ENCODE results near the gene RPS21.

Gene RPS21

DNA sequence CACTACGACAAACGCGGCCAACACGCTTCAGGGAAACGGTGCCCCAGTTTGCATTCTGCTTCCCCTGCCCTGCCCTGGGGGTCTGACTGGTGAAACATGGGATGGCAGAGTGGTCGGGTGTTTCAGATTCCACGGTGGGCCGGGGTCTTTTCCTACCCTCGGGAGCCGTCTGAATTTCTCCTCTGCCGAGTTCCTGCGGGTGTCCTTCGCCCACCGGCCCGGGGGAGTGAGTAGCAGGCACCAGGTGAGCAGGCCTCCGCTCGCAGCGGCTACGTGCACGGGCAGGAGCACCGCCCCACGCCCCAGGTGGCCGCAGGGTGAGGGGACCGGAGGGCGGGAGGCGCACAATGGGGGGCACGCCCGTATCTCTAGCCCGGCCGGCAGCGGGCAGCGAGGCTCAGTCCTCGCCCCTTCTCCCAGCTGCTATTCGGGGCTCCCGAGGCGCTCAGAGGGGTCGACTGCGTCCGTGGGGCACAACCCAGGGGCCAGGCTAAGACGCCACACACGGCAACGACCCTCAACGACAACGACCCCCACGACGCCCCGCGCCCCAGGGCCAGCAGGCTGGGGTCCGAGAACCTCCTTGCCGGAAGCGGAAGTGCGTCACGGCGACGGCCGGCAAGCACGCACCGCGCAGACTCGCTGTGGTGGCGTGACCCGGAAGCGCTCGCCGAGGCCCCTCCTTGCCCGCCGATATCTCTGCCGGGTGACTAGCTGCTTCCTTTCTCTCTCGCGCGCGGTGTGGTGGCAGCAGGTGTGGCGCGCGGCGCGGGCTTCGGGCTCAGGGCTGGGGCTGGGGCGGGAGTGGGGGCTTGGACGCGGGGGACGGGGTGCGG is at the start of gene RPS21:
RPS21 (plus strand) TSS at position 721 of the 836 bp plus-strand sequence. CDS start 236 bp downstream, outside the sequence.
- peak; percentile 88 for DNase-seq (ENCODE audit: low read depth)

DNA sequence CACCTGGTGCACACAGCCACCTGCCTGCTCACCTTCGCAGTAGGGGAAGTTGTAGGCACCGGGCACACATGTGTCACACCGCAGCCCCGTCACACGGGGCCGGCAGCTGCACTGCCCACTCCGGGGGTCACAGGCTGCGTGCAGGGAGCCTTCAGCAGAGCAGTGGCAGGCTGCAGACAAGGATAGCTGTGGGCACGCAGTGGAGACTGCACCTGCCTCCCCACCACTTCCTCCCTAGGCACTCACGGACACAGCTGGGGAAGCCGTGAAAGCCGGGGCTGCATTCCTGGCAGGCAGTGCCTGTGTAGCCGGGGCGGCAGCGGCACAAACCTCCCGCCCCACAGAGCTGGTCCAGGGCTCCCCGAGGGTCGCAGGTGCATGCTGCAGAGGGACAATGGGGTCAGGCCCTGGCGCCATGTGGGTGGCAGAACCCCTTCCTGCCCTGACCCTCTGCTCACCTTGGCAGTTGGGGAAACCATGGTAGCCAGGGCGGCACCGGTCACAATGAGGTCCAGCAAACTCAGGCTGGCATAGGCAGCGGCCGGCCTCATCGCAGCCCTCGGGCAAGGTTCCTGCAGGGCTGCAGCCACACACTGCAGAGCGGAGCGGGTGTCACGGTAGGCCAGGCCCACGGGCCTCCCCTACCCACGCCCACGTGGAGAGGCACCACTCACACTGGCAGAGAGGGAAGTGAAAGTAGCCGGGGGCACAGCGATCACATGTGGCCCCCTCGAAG is 49.2 kb upstream of the RPS21 start:
- DNase-seq (ENCODE audit: low read depth): no peak

DNA sequence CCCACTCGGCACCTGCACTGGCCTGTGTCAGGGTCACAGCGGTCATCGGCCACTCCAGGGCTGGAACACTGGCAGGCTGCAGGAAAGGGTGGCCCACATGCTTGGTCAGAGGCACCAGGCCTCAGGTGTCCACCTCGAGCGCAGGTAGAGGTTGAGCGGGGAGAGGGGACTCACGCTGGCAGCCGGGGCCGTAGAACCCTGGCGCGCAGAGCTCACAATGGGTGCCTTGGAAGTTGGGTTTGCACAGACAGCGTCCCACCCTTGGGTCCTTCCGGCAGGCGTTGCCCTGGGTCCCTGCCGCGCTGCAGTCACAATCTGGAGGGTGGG is 48.6 kb upstream of the RPS21 start:
- DNase-seq (ENCODE audit: low read depth): no peak

DNA sequence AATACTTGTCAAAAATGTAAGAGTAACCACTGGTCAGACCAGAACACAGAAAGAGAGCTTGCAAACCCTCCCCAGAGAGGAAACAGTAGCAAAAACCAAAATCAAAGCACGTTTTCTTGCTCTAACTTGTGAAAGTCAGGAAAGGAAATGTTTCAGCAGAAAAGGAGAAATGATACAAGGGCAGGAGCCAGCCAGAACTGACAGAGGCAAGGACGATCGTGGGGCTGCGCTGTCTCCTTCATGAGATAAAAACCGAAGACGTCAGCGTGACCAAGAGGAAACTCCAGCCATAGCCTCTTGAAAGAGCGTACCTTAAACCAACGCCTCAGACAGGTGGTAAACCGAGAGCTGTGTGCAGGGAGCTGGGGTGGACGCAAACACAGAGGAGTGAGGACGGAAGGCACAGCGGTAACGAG is 47.2 kb upstream of the RPS21 start:
- DNase-seq (ENCODE audit: low read depth): no peak

DNA sequence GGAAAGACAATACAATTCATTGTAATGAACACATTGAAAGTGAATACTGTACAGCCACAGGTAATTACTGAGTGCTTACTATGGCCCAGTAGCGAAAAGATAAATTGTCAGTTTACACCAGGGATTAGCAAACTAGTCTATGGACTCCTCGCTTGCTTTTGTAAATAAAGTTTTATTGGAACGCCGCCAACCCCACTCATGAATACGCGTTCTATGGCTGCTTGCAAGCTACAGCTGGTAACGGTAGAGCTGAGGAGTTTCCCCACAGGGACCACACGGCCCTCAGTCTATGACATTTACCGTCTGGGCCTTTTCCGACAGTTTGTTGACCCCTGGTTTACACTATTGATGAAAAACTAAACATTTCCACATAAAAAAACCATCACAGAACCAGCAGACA is 44.0 kb upstream of the RPS21 start:
- DNase-seq (ENCODE audit: low read depth): no peak

DNA sequence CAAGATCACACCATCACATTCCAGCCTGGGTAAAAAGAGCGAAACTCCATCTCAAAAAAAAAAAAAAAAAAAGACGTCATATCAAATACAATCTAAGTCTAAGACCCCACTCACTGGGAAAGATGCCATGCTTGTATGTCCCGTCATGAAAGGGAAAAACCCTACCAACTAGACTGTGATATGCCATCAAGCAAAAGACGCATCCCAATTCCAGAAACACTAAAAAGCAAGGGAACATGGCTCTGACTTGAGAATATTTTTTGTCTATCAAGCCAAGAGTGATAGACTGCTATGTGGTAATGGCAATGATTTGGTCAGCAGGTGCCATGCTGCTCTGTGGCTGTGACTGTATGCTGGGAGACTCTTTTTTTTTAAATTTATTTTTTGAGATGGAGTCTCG is 42.8 kb upstream of the RPS21 start:
- no peak for DNase-seq (ENCODE audit: low read depth)

DNA sequence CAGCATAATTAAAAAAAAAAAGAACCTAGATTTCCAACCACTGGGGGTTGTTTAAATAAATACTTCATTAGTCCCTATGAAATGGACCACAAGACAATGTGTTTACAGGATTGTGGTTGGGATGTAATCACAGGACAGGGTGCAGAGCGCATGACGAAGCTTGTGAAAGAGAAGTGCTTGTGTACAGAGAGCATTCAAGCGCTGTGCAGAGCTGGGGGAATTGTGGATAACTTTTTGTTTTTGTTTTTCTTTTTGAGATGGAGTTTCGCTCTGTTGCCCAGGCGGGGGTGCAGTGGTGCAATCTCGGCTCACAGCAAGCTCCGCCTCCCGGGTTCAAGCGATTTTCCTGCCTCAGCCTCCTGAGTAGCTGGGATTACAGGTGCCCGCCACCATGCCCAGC is 42.1 kb upstream of the RPS21 start:
- DNase-seq (ENCODE audit: low read depth): no peak

DNA sequence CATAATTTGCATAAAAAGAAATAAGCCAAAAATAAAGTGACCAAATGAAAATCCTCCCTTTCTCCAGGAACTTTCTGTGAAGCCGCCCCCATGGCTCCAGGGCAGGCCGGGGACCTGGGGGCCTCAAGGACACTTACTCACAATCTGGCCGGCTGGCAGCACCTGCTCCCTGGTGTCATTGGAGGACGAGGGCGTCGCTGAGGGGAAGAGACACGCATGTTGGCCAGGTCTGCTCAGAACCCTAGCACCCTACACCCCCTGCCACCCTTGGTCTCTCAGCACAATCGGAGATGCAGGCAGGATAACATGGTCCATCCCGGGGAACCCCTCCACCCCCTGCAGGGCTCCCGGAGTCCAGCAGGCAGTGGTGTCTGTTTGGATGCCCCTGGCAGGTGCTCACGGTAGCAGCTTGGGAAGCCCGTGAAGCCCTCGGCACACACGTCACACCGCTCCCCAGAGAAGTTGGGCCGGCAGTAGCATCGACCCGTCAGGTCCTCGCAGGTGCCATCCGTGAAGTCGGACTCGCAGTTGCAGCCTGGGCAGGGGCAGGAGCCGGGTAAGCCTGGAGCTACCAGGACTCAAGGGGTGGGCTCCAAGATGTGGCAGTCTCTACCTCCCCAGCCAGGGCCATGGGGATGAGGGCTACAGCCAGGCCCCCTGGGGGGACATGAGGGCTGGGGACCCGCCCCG is 41.1 kb upstream of the RPS21 start:
- no peak for DNase-seq (ENCODE audit: low read depth)

DNA sequence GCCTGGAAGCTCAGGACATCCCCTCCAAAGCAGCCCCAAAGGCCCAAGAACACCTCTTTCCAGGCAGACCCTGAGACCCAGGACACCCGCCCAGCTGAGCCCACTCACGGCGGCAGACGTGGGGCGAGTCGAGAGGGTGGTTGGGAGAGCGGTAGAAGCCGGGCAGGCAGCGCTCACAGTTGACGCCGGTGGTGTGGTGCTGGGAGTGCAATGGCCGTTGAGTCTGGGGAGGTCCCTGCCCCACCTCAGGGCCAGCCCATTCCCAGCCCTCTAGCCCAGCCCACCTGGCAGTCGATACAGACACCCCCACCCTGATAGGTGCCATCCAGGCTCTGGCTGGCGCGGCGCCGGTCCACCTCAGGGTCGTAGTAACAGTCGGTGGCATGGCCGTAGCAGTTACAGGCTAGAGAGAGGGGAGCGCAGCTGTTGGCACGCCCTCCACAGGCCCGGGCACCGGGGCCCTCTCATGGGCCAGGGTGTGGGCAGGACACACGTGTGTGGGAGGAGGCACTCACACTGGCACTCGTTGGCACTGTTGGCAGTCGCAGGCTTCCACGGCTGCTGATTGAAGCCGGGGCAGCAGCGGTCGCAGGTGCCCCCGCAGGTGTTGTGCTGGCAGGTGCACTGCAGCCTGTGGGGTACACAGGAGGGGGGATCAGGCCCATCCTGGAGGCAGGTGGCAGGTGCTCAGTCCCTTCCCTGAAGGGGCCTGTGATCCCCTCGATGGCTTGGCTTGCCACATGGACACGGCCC is 40.3 kb upstream of the RPS21 start:
- DNase-seq (ENCODE audit: low read depth): no peak

DNA sequence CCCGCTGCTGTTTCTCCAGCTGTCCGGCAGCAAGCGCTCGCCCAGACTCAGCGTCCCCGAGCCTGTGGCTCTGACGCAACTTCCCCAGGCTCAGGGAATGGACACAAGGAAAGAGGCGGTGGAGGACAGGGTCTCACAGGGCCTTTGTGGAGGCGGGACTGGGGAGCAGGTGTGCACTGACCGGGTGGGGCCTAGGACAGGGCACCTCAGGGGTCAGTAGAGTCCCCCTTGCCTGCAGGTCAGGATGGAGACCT is 39.8 kb upstream of the RPS21 start:
- no peak for DNase-seq (ENCODE audit: low read depth)

DNA sequence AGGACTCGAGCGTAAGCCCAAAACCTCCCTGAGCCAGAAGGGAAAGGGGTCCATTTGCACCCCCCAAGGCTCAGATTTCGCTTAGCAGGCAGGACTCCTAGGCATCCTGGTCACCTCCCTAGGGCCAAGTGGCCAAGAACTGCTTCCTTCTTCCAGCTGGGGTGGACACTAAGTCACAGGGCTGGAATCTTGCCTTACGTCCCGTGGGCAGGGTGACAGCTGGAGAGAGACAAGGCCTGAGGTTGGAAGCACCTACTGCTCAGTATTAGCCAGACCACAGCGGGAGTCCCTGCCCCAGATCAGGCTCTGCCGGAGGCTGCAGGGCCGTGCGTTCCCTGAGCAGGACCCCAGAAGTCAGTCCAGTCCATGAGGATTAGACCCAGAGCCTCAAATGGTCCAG is 39.5 kb upstream of the RPS21 start:
- DNase-seq (ENCODE audit: low read depth): no peak

DNA sequence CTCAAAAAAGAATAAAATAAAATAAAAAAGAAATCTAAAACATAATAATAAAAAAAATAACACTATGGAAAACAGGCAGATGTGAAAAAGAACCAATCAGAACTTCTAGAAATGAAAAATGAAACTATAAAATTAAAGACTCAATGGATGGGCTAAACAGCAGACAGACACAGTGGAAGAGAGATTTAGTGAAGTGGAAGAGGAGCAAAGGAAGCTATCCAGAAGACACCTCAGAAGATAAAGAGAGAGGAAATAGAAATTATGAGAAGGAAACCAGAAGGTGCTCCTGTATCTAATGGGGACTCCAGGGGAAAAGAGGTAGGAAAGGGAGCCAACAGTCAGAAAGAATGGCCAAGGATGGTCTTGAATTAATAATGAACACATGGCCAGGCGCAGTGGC is 38.3 kb upstream of the RPS21 start:
- no peak for DNase-seq (ENCODE audit: low read depth)

DNA sequence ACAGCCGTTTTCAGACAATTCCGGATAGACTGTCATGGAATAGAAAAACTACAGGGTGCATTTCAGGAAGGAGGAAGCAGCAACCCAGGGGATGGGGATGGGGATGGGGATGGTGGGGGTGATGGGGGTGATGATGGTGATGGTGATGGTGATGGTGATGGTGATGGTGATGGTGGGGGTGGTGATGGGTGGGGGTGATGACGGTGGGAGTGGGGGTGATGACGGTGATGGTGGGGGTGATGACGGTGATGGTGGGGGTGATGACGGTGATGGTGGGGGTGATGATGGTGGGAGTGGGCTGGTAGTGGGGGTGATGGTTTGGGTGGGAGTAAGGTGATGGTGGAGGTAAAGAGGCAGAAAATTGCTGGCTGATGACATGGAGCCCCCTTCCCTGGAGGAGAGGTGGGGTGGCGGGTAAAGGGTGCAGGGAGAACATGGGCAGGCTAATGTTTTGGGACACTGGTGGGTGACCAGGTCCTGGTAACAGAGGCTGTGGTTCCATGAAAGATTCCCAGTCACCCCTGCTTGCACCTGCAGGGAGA is 37.3 kb upstream of the RPS21 start:
- DNase-seq (ENCODE audit: low read depth): no peak

DNA sequence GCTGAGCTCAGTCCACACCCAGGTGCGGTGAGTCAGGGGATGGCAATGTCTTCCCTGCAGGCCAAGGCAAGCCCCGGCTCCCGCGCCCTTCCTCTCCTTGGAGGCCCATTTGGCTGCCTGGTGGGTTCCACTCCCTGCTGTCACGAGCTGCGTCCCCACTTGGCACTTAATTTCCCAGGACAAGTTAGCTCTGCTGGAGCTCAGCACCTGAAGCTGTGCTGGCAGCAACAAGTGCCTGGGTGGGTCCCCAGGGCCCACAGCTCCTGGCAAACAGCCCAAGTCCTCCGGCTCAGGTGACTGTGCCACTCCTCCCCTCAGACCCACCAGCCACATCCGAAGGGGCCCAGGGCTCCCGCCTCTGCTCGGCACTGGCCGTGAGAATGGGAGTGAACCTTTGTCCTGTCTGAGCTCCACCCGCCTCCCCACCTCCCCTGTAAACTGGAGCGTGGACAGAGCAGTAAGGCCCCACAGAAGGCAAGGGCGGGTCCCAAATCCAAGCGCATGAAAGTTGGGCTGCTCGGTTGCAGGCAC is 36.7 kb upstream of the RPS21 start:
- no peak for DNase-seq (ENCODE audit: low read depth)

DNA sequence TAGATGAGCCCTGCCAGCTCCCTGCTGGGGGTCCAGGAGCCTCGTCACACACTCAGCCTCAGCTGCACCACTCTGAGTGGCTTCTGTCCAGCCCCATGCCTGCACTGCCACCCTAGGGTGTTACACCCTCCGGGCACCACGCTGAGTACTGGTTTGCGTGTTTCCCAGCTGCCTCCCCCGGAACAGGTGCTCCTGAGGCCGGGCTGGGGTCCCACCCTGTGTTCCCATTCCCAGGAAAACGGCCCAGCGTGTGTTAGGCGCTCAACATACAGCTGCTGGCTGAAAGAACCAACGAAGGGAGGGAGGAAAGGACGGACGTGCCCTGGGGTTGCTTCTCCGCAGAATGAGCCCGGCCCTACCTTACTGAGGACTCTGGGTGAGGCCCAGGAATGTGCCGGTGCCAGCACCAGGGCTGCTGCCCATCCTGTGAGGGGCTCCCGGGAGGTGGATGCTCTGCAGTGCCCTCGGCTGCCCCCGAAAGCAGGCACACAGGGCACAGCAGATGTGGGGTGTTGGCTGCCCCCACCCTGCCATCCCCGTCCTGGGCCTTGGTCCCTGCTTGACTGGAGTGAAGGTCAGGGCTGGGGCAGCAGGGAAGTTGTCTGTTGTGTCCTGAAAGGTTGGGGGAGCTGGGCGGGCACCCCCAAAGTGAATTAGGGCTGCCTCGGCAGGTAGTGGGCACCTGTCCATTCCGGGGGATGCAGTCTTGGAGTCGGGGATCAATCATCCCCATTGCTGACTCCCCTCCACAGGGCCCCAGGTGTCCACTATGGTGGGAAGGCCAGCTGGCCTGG is 36.1 kb upstream of the RPS21 start:
- DNase-seq (ENCODE audit: low read depth): no peak

DNA sequence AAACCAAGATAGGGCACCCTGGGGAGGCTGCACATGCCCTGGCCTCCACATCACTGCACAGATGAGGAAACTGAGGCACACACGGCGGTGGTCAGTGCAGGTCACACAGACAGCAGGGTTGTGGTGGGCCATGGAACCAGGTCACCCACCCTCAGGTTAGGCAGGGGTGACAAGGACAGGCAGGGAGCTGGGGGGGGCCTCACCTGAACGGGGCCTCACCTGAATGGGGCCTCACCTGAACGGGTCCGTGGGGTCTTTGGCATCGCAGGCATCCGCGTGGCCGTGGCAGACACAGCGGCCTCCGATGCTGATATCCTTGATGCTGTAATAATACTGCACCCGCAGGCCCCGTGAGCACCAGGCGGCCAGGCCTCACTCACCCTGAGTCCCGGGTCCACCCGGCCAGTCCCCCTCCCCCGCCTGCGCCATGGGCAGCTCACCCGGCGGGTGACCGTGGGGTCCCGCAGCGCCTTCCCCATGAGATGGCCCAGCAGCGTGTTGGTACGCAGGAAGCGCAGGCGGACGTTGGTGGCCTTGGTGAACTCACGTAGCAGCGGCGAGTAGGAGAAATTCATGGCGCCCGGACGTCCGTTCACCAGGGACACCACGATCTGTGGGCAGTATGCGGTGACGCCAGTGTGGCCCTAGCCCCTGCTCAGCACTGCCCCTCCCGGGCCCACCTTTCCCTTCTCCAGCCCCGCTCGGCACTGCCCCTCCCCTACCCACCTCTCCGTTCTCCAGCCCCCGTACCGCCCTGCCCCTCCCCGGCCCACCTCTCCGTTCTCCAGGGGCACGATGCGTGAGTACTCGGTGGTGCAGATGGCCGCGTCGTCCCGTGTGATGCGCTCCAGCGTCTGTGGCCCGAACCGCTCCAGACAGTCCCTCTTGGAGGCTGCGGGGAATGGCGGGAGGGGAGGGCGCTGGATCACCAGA is 35.2 kb upstream of the RPS21 start:
- no peak for DNase-seq (ENCODE audit: low read depth)

DNA sequence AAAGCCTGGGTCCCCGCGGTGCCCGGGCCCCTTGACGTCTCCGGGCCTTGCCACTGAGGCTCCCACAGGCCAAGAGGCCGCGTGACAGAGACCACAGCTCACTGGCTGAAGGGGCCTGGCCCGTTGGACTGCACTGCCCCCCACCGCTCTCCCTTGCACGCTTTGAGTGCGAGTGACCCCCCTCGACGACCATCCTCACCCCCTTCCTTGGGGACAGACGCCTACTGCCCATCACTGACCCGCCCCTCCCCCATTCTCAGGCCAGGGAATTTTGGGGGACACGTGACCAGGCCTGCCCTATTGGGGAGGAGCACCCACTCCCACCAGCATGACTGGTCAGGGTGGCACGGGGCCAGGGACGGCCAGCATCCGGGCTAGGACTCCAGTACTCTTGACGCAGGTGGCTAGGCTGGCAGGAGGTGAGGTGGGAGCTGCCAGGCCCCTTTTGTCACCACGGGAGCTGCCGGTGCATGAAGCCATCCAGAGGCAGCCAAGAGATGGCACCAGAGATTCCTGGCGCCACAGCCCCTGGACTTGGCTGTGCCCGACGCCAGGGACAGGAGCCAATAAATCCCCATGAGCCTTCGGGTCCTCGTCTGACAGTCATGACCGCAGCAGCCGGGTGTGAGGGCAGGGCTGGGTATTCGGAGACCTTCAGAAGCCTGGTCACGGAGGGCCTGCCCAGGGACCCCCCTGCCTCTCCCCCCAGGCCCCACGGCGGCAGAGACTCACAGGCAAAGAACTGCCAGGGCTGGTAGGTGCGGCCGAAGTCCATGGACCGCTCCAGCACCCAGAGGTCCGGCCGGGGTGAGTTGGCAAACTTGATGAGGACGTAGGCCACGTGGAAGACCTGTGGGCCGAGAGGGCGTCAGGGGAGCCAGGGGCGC is 34.3 kb upstream of the RPS21 start:
- DNase-seq (ENCODE audit: low read depth): no peak

DNA sequence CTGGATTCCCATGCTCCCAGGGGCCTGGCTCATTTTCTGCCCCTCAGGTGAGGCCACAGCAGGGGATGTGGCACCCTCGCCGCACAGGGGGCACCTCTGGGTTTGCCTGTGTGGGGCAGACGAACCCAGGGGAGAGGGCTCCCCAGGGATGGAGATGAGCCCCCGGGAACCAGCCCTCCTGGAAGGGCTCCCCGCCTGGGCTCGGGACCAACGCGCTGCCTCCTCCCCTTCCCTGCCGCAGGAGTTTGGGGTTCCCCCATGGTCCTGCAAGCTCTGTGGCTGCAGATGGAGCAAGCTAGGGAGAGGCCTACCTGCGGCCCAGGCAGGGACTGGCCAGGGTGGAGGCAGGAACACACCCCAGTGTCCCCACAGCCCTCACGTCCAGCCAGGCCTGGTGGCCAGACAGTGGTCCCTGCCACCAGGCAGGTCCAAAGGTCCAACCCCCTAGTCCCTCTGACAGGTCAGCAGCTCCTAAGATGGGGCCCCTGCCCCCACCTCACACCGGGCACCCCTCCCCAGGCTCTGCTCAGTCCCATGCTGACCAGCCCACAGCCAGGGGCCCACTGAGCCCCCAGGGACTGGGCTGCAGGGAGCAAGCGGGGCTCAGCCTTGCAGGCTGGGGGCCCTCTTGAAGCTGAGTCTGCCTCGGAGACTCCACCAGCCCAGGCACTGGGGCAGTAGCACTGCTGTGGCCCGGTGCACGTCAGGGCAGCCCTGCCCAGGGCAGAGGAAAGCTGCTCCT is 33.4 kb upstream of the RPS21 start:
- no peak for DNase-seq (ENCODE audit: low read depth)
